HL-60/S4 (cell line): Measurements from ENCODE around the gene NINJ2.

Experiments used
- in situ Hi-C: fragments of 300-500 bp; cut with MboI; formaldehyde crosslinking; loops from 2 replicates; pipeline ENCODE4 v1.14.3; 2022; ENCODE audit warnings: low sequenced_read_pairs

The NINJ2 gene

GRCh38 chr12:571795-572531, 91.3 kb downstream of the NINJ2 start:
- in situ Hi-C loops = loop anchor here (25.0 kb wide), 1 partner anchor 1015 kb away; the partner anchor contains the start of gene FBXL14

GRCh38 chr12:570921-571794, 92.1 kb downstream of the NINJ2 start:
- in situ Hi-C loops = loop anchor here (25.0 kb wide), 1 partner anchor 1016 kb away; the partner anchor contains the start of gene FBXL14

GRCh38 chr12:570435-570920, 92.8 kb downstream of the NINJ2 start:
- in situ Hi-C loops = loop anchor here (25.0 kb wide), 1 partner anchor 1017 kb away; the partner anchor contains the start of gene FBXL14

GRCh38 chr12:569803-570434, 93.3 kb downstream of the NINJ2 start:
- in situ Hi-C loops = loop anchor here (25.0 kb wide), 1 partner anchor 1017 kb away; the partner anchor contains the start of gene FBXL14

- in situ Hi-C loops = loop anchor here (25.0 kb wide), 1 partner anchor 1018 kb away; the partner anchor contains the start of gene FBXL14
Observed at GRCh38 chr12:569091-569676, 94.1 kb downstream of the NINJ2 start.

- in situ Hi-C loops = loop anchor here (25.0 kb wide), 1 partner anchor 1019 kb away; the partner anchor contains the start of gene FBXL14
Observed at GRCh38 chr12:568486-568885, 94.8 kb downstream of the NINJ2 start.

- in situ Hi-C loops = loop anchor here (25.0 kb wide), 1 partner anchor 1022 kb away; the partner anchor contains the start of gene FBXL14
Observed at GRCh38 chr12:565589-566105, 97.6 kb downstream of the NINJ2 start.

GRCh38 chr12:565161-565560, 98.1 kb downstream of the NINJ2 start:
- in situ Hi-C loops = loop anchor here (25.0 kb wide), 1 partner anchor 1022 kb away; the partner anchor contains the start of gene FBXL14

GRCh38 chr12:563787-564298, 99.4 kb downstream of the NINJ2 start:
- in situ Hi-C loops = loop anchor here (25.0 kb wide), 1 partner anchor 1023 kb away; the partner anchor contains the start of gene FBXL14

- in situ Hi-C loops = loop anchor here (25.0 kb wide), 1 partner anchor 1024 kb away; the partner anchor contains the start of gene FBXL14
Observed at GRCh38 chr12:563250-563781, 99.9 kb downstream of the NINJ2 start.

- in situ Hi-C loops = loop anchor here (25.0 kb wide), 1 partner anchor 1025 kb away; the partner anchor contains the start of gene FBXL14
Observed at GRCh38 chr12:562634-563033, 100.6 kb downstream of the NINJ2 start.

- in situ Hi-C loops = loop anchor here (25.0 kb wide), 1 partner anchor 1025 kb away; the partner anchor contains the start of gene FBXL14
Observed at GRCh38 chr12:561908-562593, 101.2 kb downstream of the NINJ2 start.

GRCh38 chr12:561391-561705, 101.9 kb downstream of the NINJ2 start:
- in situ Hi-C loops = loop anchor here (25.0 kb wide), 1 partner anchor 1026 kb away; the partner anchor contains the start of gene FBXL14

- in situ Hi-C loops = loop anchor here (25.0 kb wide), 1 partner anchor 1026 kb away; the partner anchor contains the start of gene FBXL14
Observed at GRCh38 chr12:560691-561390, 102.4 kb downstream of the NINJ2 start.

GRCh38 chr12:559906-560455, 103.3 kb downstream of the NINJ2 start:
- in situ Hi-C loops = loop anchor here (25.0 kb wide), 1 partner anchor 1027 kb away; the partner anchor contains the start of gene FBXL14

GRCh38 chr12:559208-559905, 103.9 kb downstream of the NINJ2 start:
- in situ Hi-C loops = loop anchor here (25.0 kb wide), 1 partner anchor 1028 kb away; the partner anchor contains the start of gene FBXL14

- in situ Hi-C loops = loop anchor here (25.0 kb wide), 1 partner anchor 1029 kb away; the partner anchor contains the start of gene FBXL14
Observed at GRCh38 chr12:558580-558979, 104.7 kb downstream of the NINJ2 start.
